ENCODE data around the gene SUN2.
"Not testable (repeated sequence)": the region's sequence is repeated elsewhere in the genome, so short reads cannot be mapped to it uniquely, and the experiment has no call there.

Gene SUN2

GRCh38 chr22:38755911-38756532 lies at the start of gene SUN2:
TSS of gene SUN2 (minus strand) at chr22:38755998. CDS start at chr22:38752628, 3,370 bp downstream.
- DNase-seq (ENCODE audit: low read depth), result peak; percentile 74

GRCh38 chr22:38805041-38805593 lies 49.3 kb upstream of the SUN2 start:
- not testable (repeated sequence) for DNase-seq (ENCODE audit: low read depth)

GRCh38 chr22:38802671-38803121 lies 46.9 kb upstream of the SUN2 start:
- no peak for DNase-seq (ENCODE audit: low read depth)

GRCh38 chr22:38799265-38800002 lies 43.6 kb upstream of the SUN2 start:
- DNase-seq (ENCODE audit: low read depth), result no peak

GRCh38 chr22:38798496-38798895 lies 42.7 kb upstream of the SUN2 start:
- no peak for DNase-seq (ENCODE audit: low read depth)

- no peak for DNase-seq (ENCODE audit: low read depth)
Observed at GRCh38 chr22:38796262-38796957, 40.6 kb upstream of the SUN2 start.

GRCh38 chr22:38795569-38795968 lies 39.8 kb upstream of the SUN2 start:
- DNase-seq (ENCODE audit: low read depth), result no peak

GRCh38 chr22:38793721-38794466 lies 38.1 kb upstream of the SUN2 start, which contains the start of gene DNAL4:
TSS of gene DNAL4 (minus strand) at chr22:38794143. CDS start at chr22:38782731, 11,412 bp downstream.
- peak; percentile 82 for DNase-seq (ENCODE audit: low read depth)

GRCh38 chr22:38793317-38793716 lies 37.5 kb upstream of the SUN2 start:
- DNase-seq (ENCODE audit: low read depth), result no peak

GRCh38 chr22:38792833-38793232 lies 37.0 kb upstream of the SUN2 start:
- no peak for DNase-seq (ENCODE audit: low read depth)

- no peak for DNase-seq (ENCODE audit: low read depth)
Observed at GRCh38 chr22:38789606-38790005, 33.8 kb upstream of the SUN2 start.

GRCh38 chr22:38788846-38789245 lies 33.0 kb upstream of the SUN2 start:
- no peak for DNase-seq (ENCODE audit: low read depth)

GRCh38 chr22:38788021-38788816 lies 32.4 kb upstream of the SUN2 start:
- no peak for DNase-seq (ENCODE audit: low read depth)

- DNase-seq (ENCODE audit: low read depth), result no peak
Observed at GRCh38 chr22:38786631-38787030, 30.8 kb upstream of the SUN2 start.

GRCh38 chr22:38784856-38785255 lies 29.1 kb upstream of the SUN2 start:
- no peak for DNase-seq (ENCODE audit: low read depth)

- no peak for DNase-seq (ENCODE audit: low read depth)
Observed at GRCh38 chr22:38784035-38784434, 28.2 kb upstream of the SUN2 start.

- no peak for DNase-seq (ENCODE audit: low read depth)
Observed at GRCh38 chr22:38783095-38783615, 27.4 kb upstream of the SUN2 start.

- peak; percentile 85 for DNase-seq (ENCODE audit: low read depth)
Observed at GRCh38 chr22:38782402-38783094, 26.8 kb upstream of the SUN2 start.

GRCh38 chr22:38781033-38781432 lies 25.2 kb upstream of the SUN2 start:
- no peak for DNase-seq (ENCODE audit: low read depth)

GRCh38 chr22:38777087-38777671 lies 21.4 kb upstream of the SUN2 start:
- no peak for DNase-seq (ENCODE audit: low read depth)

All from CMK (cell line).